ENCODE measurements around the gene EPS8L2. TPM values are rescaled to one million over a fixed set of nuclear protein-coding genes. Genes with fewer than 3 reads are reported as not detected.

The EPS8L2 gene
- total RNA-seq, 1 donor from 2014 or later: 0.99 TPM

GRCh38 chr11:703506-703905 lies 2.5 kb upstream of the EPS8L2 start:
- DNase-seq (ENCODE audit: low read depth in 2 of 2): no peak

GRCh38 chr11:704228-704674 lies 1.8 kb upstream of the EPS8L2 start:
- DNase-seq (ENCODE audit: low read depth in 2 of 2): no peak

- DNase-seq (ENCODE audit: low read depth in 2 of 2): no peak
Observed at GRCh38 chr11:704781-705645, 1.0 kb upstream of the EPS8L2 start.

- DNase-seq (ENCODE audit: low read depth in 2 of 2): peak in 1 of 2 donors; percentile 18
Observed at GRCh38 chr11:706439-706956, 467 bp downstream of the EPS8L2 start.

- DNase-seq (ENCODE audit: low read depth in 2 of 2): no peak
Observed at GRCh38 chr11:706957-707816, 1.2 kb downstream of the EPS8L2 start.

- DNase-seq (ENCODE audit: low read depth in 2 of 2): no peak
Observed at GRCh38 chr11:707817-708420, 1.9 kb downstream of the EPS8L2 start.

GRCh38 chr11:708511-708910 lies 2.5 kb downstream of the EPS8L2 start:
- DNase-seq (ENCODE audit: low read depth in 2 of 2): no peak

- no peak for DNase-seq (ENCODE audit: low read depth in 2 of 2)
Observed at GRCh38 chr11:709109-709997, 3.3 kb downstream of the EPS8L2 start.

GRCh38 chr11:714436-714835 lies 8.4 kb downstream of the EPS8L2 start:
- no peak for DNase-seq (ENCODE audit: low read depth in 2 of 2)

- DNase-seq (ENCODE audit: low read depth in 2 of 2): no peak
Observed at GRCh38 chr11:719214-720016, 13.4 kb downstream of the EPS8L2 start.

GRCh38 chr11:720017-720641 lies 14.1 kb downstream of the EPS8L2 start:
- DNase-seq (ENCODE audit: low read depth in 2 of 2): no peak

GRCh38 chr11:720642-721246 lies 14.7 kb downstream of the EPS8L2 start:
- DNase-seq (ENCODE audit: low read depth in 2 of 2): no peak

- no peak for DNase-seq (ENCODE audit: low read depth in 2 of 2)
Observed at GRCh38 chr11:721247-721740, 15.3 kb downstream of the EPS8L2 start.

- DNase-seq (ENCODE audit: low read depth in 2 of 2): no peak
Observed at GRCh38 chr11:721741-722345, 15.8 kb downstream of the EPS8L2 start.

- no peak for DNase-seq (ENCODE audit: low read depth in 2 of 2)
Observed at GRCh38 chr11:722346-722811, 16.3 kb downstream of the EPS8L2 start.

GRCh38 chr11:723120-723883 lies 17.3 kb downstream of the EPS8L2 start:
- peak; percentile 67 to 78 for DNase-seq (ENCODE audit: low read depth in 2 of 2)

- peak in 1 of 2 donors; percentile 57 for DNase-seq (ENCODE audit: low read depth in 2 of 2)
Observed at GRCh38 chr11:724049-724777, 18.2 kb downstream of the EPS8L2 start.
